ENCODE data around the gene CDK6.

- TF ChIP-seq BHLHE40 (IDR thresholded peaks at IDR 0.05; ENCODE audit: borderline replicate concordance) (no peak), SP1 (IDR thresholded peaks at IDR 0.05) (no peak), ZNF384 (IDR thresholded peaks at IDR 0.05) (no peak), FOXK2 (IDR thresholded peaks at IDR 0.05) (no peak), NFRKB (IDR thresholded peaks at IDR 0.05) (no peak), TARDBP (IDR thresholded peaks at IDR 0.05) (no peak), ELF4 (IDR thresholded peaks at IDR 0.05) (no peak), FOXA1 (IDR thresholded peaks at IDR 0.05) (no peak)
- TF ChIP-seq, protein P1, sequence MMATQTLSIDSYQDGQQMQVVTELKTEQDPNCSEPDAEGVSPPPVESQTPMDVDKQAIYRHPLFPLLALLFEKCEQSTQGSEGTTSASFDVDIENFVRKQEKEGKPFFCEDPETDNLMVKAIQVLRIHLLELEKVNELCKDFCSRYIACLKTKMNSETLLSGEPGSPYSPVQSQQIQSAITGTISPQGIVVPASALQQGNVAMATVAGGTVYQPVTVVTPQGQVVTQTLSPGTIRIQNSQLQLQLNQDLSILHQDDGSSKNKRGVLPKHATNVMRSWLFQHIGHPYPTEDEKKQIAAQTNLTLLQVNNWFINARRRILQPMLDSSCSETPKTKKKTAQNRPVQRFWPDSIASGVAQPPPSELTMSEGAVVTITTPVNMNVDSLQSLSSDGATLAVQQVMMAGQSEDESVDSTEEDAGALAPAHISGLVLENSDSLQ (IDR thresholded peaks at IDR 0.05), result no peak
These were observed 247.3 kb downstream of the CDK6 start for GRCh38 chr7:92589056-92589455.
